NCI-H2196 treated with DMSO at 0.1 percent for 48 hours (cell line): ENCODE results near the gene C1QTNF6.

ENCODE experiments used
- DNase-seq: peaks from one replicate; lab custom pipeline; 2025; ENCODE audit not compliant: unreplicated experiment; lab: John Stamatoyannopoulos, UW

C1QTNF6 gene

DNA sequence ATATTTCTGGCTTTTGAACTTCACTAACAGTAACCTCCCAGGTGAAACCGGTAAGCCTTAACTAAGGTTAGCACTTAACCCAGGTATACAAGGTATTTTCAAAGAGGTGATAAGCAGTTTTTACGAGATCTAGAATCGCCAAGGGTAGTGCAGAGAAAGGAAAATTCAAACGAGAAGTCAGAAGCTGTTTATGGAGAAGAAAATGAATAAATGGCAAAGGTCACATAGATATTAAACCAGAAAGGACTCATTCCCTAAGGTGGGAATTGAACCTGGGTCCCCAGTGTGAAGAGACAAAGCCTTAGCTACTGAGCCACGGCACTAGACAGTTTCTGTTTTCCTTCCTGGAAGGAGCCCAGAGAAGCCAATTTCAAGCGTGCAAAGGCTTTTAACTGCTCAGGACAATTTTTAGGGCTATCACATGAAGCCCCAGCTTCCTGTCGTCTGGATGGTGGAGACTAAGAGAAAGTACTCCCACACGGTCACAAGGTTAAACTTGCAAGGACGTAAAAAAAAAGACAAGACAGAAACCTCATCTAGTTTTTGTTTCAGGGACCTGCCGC lies 5.7 kb upstream of the C1QTNF6 start:
- no peak for DNase-seq

DNA sequence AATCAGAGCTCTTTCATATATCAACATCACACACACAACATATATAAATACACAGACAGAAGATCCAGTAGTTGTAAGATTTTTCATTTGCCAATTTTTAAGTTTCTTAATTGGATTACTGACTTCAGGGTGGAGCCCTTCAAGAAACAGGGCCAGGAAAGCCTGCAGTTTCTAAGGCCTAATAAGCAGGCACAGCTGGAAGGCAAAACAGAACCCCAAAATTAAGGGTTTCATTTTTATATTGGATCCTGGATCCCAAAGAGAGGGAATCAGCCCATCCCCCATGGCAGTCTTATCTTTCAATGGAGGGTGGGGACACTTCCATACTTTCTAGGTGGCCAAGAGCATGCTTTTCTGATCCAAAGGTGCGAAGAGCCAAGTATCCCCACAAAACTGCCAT lies 4.7 kb upstream of the C1QTNF6 start:
- DNase-seq: no peak

DNA sequence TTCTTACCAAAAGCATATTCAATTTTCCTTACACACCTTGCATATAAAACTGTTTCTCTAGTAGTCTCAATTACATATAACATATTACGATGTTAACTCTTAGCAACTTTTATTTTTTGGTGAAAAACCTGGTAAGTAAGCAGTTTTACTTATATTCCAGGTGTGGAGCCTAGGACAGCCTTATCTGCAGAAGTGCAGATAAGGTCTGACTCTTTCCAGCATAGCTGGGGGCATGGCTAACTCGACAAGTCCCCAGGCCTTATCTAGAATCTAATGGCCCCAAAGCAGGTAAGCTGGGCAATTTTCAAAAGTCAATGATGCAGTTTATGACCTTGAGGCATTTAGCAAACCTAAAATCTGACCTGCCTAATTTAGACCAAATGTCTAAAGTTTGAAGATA lies 4.2 kb upstream of the C1QTNF6 start:
- DNase-seq: no peak

DNA sequence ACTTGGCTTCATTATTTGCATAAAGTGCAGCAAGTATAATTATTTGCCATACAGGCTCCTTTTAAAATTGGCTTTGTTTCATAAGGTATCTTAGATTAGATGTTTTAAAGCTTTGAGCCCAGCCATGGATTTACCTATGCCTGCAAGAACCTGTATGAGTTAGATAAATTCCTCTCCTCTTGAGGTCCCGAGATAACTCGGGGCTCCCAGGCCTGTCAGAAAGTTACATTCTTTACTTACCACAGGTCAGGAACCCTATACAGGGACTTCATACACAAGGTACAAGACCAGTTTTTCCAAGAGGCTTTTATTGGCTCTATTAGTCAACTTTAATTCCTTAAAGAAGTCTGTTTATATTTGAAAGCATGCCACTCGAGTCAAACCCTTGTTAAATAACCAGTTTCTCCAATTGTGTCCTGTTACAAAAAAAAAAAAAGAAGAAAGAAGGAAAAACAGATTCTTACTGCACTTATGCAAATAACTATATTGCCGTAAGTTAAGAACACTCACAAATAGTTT lies 2.3 kb upstream of the C1QTNF6 start:
- DNase-seq: no peak

DNA sequence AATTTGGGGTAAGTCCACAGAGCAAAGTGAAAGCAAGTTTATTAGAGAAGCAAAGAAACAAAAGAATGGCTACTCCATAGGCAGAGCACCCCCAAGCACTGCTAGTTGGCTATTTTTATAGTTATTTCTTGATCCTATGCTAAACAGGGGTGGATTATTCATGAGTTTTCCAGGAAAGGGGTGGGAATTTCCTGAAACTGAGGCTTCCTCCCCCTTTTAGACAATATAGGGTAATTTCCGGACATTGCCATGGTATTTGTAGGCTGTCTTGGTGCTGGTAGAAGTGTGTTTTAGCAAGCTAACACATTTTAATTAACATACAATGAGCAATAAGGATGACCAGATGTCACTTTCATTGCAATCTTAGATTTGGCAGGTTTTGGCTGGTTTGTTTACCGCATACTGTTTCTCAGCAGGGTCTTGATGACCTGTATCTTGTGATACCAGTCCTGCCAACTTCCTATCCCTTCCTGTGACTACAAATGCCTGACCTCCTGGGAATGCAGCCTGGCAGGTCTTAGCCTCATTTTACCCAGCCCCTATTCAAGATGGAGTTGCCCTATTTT lies 937 bp upstream of the C1QTNF6 start:
- no peak for DNase-seq

DNA sequence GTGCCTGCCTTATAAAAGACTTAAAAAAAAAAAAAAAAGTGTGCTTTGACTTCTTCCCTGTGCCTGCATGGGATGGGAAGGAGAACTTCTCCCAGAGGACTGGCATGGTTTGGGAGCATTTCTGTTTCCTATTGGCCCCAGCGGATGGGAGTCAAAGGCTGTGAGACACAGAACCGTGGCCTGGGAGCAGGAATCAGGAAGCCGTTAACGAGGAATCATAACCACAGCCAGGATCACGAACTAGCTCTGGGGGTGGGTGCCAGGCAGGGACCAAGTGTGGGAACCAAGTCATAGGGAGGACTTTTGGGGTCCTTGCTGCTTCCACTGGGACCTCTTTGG lies 526 bp downstream of the C1QTNF6 start:
- no peak for DNase-seq

DNA sequence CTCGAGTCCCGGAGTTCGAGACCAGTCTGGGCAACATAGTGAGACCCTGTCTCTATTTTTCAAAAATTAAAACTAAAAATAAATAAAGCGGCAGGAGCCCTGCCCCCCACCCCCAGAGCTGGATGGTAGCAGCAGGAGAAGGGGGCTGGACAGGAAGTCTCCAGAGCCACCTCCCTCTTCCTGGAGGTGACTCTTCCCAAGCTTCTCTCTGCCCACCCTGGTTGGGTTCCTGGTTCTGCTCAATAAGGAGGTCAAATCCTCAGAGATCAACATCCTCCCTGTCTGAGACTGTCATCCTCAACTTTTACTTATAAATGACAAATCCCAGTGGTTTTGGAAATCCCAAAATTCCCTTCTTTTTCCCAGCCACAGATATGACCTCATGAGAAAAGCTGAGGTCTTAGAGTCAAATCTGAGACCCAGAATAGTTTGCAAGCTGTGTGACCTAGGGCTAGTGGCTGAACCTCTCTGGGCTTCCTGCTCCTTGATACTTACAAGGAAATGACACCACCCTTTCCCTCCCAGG lies 987 bp downstream of the C1QTNF6 start:
- DNase-seq: no peak

DNA sequence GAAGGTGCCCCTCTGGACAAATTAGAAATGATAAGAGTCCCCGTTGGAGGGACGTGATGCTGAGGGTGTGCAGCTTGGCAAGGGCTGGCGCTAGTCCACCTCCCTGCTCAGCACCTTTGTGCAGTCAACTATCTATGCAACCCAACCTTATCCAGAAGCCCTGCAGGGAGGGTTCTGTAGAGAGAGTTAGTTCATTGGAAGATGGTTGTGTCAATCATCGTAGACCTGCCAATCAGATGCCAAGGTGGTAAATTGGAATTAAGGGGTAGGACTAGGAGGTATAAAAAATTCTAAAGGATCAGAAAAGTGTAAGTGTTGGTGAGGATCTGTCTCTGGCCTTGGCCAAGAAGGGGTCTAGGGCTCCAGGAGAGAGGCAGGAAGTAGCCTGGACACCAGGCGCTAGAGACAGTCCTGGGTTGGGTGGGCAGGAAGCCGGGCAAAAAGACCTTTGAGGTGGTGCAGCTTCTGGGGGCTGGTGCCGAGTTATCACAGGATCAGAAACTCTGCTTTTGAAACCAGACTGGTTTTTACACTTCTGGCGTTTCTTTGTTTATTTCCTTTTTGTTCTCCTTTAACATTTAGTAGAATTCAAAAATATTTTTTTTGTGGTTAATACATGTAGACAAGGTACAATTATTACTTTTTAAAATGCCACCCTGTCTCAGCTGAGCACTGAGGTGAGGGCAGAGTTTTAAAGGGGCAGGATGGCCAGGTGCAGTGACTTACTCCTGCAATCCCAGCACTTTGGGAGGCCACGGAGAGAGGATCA lies 1.6 kb downstream of the C1QTNF6 start:
- no peak for DNase-seq

DNA sequence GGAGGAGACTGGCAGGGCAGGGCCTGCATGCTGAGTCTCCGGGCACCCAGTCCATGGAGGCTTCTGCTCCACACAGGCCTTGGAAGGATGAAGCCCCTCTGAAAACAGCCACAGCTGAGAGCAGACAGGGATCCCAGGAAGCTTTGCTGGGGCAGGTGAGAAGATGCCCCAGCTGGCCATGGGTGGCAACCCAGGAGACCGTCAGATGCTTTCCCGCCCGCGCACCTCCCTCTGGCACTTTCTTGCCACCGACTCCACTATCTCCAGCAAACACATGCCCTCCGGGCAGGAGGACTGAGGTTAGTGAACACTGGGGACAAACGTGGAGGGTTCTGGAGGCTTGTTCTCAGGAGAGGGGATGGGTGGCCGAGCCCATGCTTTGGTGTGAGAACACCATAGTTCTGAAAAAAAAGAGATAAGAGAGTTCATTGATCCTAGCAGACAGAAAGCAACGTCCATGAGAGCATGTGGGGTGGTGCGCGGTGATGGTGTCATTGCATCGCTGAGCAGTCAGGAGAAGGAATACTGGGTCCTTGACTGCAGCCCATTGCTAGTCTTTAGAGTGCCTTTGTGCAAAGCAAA lies 2.3 kb downstream of the C1QTNF6 start:
- no peak for DNase-seq

DNA sequence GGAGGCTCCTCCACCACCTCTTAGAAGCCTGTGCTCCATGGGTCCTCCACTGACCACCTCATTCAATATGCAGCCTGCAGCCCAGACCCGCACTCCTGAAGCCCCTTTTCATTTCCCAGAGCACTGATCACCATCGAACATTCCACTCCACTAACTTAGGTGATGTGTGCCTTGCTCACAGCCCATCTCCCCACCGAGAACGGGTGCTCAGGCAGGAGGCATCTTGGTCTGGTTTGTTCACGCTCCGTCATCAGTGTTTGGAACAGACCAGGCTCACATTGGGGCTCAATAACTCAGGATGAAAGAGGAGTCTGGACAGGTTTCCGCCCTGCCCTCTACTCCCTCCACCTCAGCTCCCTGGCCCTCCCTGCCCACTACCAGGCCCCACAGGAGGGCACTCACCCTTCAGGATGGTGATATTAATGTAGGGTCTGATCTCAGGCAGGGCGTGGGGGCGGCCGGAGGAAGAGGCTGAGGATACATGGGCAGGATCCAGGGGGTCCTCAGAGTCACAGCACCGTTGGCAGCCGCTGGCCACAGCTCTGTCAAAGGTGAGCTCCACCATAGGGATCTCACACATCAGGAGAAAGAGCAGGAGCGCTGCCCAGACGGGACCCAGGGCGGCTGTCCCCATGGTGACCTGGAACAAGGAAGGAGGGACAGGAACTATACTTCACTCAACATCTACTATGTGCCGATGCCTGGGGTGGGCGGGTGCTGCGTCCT lies 3.1 kb downstream of the C1QTNF6 start:
- DNase-seq: no peak

DNA sequence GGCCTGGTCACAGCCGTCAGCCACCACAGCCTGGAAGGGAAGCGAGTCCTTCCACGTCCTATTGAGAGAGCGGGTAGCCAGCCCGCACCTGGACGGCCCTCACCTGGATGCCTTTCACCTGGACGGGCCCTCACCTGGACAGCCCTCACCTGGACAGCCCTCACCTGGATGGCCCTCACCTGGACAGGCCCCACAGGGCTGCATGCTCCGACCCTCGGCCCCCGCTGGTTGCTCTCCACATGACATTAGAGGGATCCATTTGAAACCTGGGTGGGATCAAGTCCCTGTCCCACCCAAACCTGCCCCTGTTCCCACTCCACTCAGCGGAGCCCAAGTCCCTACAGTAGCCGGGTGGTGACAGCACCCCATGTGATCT lies 3.7 kb downstream of the C1QTNF6 start:
- no peak for DNase-seq

DNA sequence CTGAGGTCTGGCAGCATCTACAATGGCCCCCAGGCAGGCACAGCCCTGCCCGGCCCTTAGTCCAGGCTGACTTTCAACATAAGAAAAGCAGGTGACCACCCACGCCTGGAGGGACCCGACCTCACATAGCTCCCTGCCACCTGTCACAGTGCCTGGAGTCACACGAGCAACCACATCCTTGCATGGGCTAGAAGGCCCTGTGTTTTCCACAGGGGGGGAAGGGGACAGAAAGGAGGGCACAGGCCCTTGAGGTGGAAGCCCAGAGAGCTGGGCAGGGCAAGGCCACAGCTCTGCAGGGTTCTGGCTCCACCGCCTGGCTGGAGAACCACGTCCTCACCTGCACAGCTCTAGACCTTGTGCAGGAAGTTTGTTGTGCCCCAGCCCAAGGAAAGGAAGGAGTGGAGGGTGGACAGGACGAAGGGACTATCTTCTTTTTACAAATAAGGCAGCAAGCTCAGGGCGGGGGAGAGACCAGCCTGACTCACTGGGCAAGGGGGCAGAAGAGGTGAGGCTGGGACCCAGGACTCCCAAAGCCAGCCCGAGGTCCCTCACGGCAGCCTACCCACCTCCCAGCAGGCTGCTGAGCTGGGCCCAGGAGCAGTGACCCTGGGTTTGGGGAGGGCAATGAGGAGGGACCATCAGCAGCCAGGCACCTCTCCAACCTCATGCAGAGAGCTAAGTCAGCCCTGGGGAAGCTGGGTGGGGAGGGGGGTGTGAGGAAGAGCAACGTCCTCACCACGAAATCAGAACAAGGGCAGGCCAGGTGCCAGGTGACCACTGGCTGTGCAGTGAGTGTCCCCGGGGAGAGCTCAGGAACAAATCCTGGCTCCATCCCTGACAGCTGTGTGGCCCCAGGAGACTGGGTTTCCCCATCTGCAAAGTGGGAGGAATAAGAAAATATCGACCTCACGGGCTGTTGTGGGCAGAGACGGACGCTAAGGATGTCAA lies 4.3 kb downstream of the C1QTNF6 start:
- no peak for DNase-seq

DNA sequence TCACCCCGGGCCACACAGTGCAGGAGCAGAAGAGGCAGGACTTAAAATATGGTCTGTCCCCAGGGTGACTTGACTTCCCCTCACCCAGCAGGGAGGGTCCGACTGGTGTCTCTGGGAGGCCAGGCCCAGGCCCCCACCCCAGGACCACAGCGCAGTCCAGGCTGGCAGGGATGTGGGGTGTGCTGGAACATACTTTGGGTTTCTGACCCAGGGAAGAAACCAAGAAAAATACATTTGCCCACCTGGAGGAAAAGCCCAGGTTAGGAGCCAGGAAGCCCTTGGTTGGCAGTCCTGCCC lies 5.2 kb downstream of the C1QTNF6 start:
- no peak for DNase-seq

DNA sequence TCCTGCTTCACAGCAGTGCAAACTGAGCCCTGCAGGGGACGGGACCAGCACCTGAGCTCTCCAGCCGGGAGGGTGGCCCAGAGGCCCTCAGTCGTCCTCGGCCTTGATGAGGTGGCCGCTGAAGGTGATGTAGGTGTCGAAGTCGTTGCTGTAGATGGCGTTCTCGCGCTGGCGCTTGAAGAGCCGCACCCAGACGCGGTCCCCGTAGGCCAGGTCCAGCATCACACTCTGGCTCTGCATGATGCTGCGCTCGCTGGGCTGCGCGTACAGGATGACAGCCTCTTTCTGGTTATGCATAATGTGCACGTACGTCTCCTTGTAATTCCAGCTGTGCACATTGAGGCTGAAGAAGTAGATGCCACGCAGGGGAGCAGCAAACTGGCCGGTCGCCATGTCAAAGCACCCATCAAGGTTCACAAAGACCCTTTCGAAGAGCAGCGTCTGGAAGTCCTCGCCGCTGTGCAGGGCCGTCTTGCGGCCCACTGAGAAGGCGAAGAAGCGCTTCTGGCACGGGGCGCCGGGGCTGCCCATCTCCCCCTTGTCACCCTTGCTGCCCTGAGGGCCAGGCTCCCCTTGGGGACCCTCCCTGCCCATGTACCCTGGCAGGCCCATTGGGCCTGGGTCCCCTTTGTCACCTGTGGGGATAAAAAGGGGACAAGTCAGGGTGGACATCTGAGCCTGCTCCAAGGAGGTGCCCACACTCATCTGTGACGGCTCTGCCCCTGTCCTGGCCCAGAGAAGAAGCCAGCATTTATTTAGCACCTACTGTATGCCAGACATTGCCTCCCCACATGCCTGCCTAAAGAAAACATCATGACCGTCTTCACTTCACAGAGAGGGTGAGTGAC lies 5.7 kb downstream of the C1QTNF6 start:
- no peak for DNase-seq

DNA sequence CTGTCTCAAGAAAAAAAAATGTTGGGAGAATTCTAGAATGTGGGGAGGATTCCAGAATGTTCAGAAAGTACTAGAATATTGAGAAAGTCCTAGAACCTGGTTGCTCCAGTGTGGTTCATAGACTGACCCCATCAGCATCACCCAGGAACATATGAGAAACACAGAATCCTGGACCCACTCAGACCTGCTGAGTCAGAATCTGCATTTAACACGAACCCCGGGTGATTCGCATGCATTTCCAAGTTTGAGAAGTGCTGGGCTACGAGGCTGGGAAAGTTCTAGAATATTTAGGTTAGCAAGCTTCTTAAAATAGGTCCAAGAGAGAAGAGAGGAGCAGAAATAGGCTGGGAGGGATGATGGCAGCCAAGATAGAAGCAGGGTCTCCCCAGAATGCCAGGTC lies 6.4 kb downstream of the C1QTNF6 start:
- DNase-seq: no peak

DNA sequence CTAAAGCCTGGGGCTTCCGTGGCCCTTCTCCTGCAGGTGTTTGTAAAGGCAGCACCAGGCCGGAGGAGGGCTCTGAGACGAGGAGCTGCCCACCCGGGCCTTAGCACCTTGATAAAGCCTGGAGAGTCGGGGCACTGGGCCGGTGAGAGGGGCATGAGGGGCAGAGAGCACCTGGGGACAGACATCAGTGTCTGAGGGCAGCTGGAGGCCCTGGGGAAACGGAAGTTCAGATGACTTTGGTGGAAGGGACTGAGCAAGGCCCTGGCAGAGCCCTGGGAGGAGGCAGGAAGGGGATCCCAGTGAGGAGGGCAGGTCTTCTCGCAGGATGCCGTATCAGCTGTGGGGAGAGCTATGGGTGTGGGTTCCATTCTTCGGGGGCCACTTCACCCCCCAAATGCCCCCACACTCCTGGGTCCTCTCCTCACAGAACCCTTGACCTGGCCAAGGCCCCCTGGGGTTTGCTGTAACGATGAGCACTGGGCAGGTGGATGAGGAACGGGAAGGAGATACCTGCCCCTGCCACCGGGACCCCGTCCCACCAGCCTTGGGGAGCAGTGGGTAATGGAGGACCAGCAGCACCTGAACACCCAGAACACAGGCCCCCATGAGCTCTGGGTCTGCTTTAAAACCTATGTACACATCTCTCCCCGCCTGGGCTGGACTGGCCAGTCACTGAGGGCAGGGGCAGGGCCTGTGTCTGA lies 7.4 kb downstream of the C1QTNF6 start:
- DNase-seq: no peak

DNA sequence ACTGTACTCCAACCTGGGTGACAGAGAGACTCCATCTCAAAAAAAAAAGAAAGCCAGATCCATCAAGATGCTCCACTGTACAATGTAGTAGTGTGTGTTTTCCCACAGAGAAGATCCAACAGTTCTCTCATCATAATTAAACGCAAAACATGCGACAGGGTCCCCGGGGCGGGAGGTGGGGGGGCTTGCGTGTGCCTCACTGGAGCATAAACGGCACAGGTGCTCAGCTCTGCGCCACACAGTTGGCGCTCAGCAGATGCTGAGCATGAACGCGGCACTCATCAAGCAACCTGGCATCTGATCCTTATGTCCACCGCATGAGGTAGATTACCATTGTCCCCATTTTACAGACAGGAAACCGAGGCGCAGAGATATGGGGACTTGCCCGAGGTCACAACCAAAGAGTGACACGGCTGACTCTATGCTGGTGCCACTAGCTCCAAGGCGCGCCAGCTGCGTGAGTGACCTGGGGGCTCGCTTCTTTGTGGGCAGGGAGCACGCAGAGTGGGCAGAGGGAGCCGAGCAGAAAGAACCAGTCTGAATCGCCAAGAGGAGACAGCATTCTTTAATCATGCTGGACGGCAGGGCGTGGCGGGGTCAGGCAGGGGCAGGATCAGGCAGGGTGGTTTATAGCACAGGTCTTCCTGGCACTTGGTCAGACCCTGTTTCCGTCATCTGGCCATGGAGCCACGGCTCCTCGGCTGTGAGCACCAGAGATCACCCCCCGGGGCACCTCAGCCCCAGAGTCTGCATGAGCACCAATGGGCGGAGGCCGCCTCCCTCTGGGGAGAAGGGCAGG lies 8.2 kb downstream of the C1QTNF6 start:
- no peak for DNase-seq

DNA sequence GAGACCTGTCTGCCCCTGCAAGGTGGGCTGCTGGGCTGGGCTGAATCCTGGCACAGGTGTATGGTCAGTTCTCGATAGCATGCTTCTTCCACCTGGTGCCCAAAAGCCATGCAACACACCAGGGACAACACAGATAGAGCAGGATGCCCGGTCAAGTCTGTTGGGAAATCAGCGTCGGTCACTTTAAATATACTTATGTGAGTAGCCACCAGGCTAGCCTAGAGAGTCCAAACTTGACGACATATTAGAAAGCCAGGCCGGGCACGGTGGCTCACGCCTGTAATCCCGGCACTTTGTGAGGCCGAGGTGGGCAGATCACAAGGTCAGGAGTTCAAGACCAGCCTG lies 8.9 kb downstream of the C1QTNF6 start:
- DNase-seq: no peak
